K562 (cell line): ENCODE results near the gene SMOC2. TPM values are rescaled to one million over a fixed set of nuclear protein-coding genes. Genes with fewer than 3 reads are reported as not detected.

ENCODE experiments used
- ATAC-seq: fragments of 200-7000 bp; cut with Tn5 transposase; 3 replicates; pipeline ENCODE4 v1.9.1; 2020; ENCODE audit warnings: moderate library complexity
- BruUV-seq: library from RNA; stranded (reverse); fragments of 400-500 nt; replicated peaks from 2 replicates; lab custom pipeline; 2021; lab: Mats Ljungman, UMichigan
- CTCF ChIA-PET: fragments of 300-600 bp; formaldehyde crosslinking; extraction: SDS; loops from one replicate; lab custom pipeline; 2021; ENCODE audit warnings: low intra/inter-chr PET ratio; lab: Yijun Ruan, JAX
- POLR2A ChIA-PET: fragments of 300-600, 350-650 bp; sonication (Branson Sonifier 250); formaldehyde crosslinking; extraction: SDS; loops from one replicate; lab custom pipeline; 2021; ENCODE audit warnings: antibody characterized with exemption, inconsistent platforms; lab: Yijun Ruan, JAX
- DNase-seq, 4 experiments: peaks; one replicate each; pipeline versions ENCODE4 v3.0.0 to v3.0.0-alpha.2; 2011 to 2018; ENCODE audit warnings: low spot score in 3 of 4, mixed read lengths in 3 of 4; ENCODE audit errors: extremely low read depth in 1 of 4
- FAIRE-seq: peaks from 2 replicates; lab custom pipeline; 2011; peaks lifted over from hg19 to GRCh38; lab: Jason Lieb, UNC
- H2AFZ ChIP-seq: 2 replicates; pipeline ENCODE4 v1.6.0; 2011; ENCODE audit warnings: low read depth, low read length, control low read depth, inconsistent platforms
- H3K27ac ChIP-seq: fragments of 200-600 bp; 3 replicates; pipeline ENCODE4 v1.8.0; 2011; ENCODE audit warnings: low read depth, mild to moderate bottlenecking, control low read depth, inconsistent platforms, low read length, moderate library complexity, mixed read lengths; ENCODE audit errors: extremely low read depth
- H3K27me3 ChIP-seq, 2 experiments: fragments of 300-600 bp in 1 of 2; 2 replicates in 1 of 2; 3 replicates in 1 of 2; pipeline versions ENCODE4 v1.6.0 to v1.8.0; 2011; ENCODE audit warnings: inconsistent platforms in 2 of 2, low read length in 2 of 2, mild to moderate bottlenecking in 1 of 2, mixed read lengths in 1 of 2, moderate library complexity in 1 of 2; ENCODE audit not compliant: control insufficient read depth in 2 of 2, insufficient read depth in 2 of 2
- H3K36me3 ChIP-seq: fragments of 300-600 bp; 3 replicates; pipeline ENCODE4 v1.8.0; 2011; ENCODE audit warnings: mild to moderate bottlenecking, low read length, inconsistent platforms; ENCODE audit not compliant: control insufficient read depth, insufficient read depth
- H3K4me1 ChIP-seq, 2 experiments: fragments of 200-600 bp in 1 of 2; replicated peaks in 1 of 2; 2 replicates in 1 of 2; 3 replicates in 1 of 2; pipeline versions ENCODE4 v1.5.1 to v1.8.0; 2011; ENCODE audit warnings: inconsistent platforms in 2 of 2, low read length in 2 of 2, mild to moderate bottlenecking in 1 of 2, mixed read lengths in 1 of 2, moderate library complexity in 1 of 2; ENCODE audit not compliant: control insufficient read depth in 2 of 2, insufficient read depth in 2 of 2
- H3K4me2 ChIP-seq: 2 replicates; pipeline ENCODE4 v1.6.1; 2011; ENCODE audit warnings: low read length, control low read depth, inconsistent platforms, mixed read lengths; ENCODE audit not compliant: insufficient read depth
- H3K4me3 ChIP-seq: fragments of 200-600 bp; sonication (generic), shearing (Covaris generic); 2 replicates; pipeline ENCODE4 v1.5.1; 2016; ENCODE audit warnings: control low read depth, inconsistent platforms
- H3K79me2 ChIP-seq: fragments of 200-600 bp; 3 replicates; pipeline ENCODE4 v1.8.0; 2011; ENCODE audit warnings: low read length, inconsistent platforms; ENCODE audit not compliant: control insufficient read depth, insufficient read depth
- H3K9ac ChIP-seq, 2 experiments: 2 replicates each; pipeline versions ENCODE4 v1.6.0 to v1.6.1; 2011; ENCODE audit warnings: low read depth in 2 of 2, low read length in 2 of 2, control low read depth in 1 of 2, inconsistent platforms in 1 of 2, mild to moderate bottlenecking in 1 of 2, mixed read lengths in 1 of 2; ENCODE audit not compliant: insufficient read depth in 1 of 2
- H3K9me1 ChIP-seq: one replicate; pipeline ENCODE4 v1.6.0; 2011; ENCODE audit warnings: inconsistent platforms, mild to moderate bottlenecking, low read length, moderate library complexity; ENCODE audit not compliant: control insufficient read depth, insufficient read depth
- H3K9me3 ChIP-seq: replicated peaks from 2 replicates; pipeline ENCODE4 v1.5.1; 2011; ENCODE audit warnings: low read depth, low read length, inconsistent platforms; ENCODE audit not compliant: control insufficient read depth, insufficient read depth
- H4K20me1 ChIP-seq: replicated peaks from 2 replicates; pipeline ENCODE4 v1.6.1; 2011; ENCODE audit warnings: low read length, inconsistent platforms, mixed read lengths; ENCODE audit not compliant: control insufficient read depth, insufficient read depth
- ARID4B ChIP-seq: sonication (generic); formaldehyde crosslinking; IDR thresholded peaks from 2 replicates; pipeline ENCODE4 v1.8.0; 2022; ENCODE audit warnings: mild to moderate bottlenecking, missing genetic modification reagents
- CHD7 ChIP-seq: fragments of 200-600 bp; sonication (generic); IDR thresholded peaks from one replicate; pipeline ENCODE4 v1.6.1; 2012; ENCODE audit warnings: mild to moderate bottlenecking, low read depth, low read length, inconsistent platforms
- FOXJ3 ChIP-seq: sonication (generic); formaldehyde crosslinking; IDR thresholded peaks from 2 replicates; pipeline ENCODE4 v1.4.0; 2020; ENCODE audit warnings: mild to moderate bottlenecking, missing genetic modification reagents
- NFXL1 ChIP-seq: fragments of 450-650 bp; formaldehyde crosslinking; IDR thresholded peaks from 2 replicates; pipeline ENCODE4 v1.4.0; 2021; ENCODE audit warnings: mild to moderate bottlenecking
- PURB ChIP-seq: sonication (generic); formaldehyde crosslinking; IDR thresholded peaks from 2 replicates; pipeline ENCODE4 v1.9.0; 2021; ENCODE audit warnings: low read depth, mild to moderate bottlenecking, missing genetic modification reagents
- RHOXF2B ChIP-seq: fragments of 250-450 bp; sonication (Bioruptor Pico); conservative IDR thresholded peaks from 2 replicates; pipeline ENCODE4 v1.5.1; 2021
- ZNF324 ChIP-seq: fragments of 250-450 bp; sonication (Bioruptor Pico); IDR thresholded peaks from 2 replicates; pipeline ENCODE4 v1.4.0; 2020; ENCODE audit warnings: mild to moderate bottlenecking
- WGBS: fragments of 100-300 bp; shearing (Covaris generic); methylation state at CpG from one replicate; pipeline ENCODE4 v1.1.6; 2016; ENCODE audit warnings: low coverage, mixed read lengths; ENCODE audit not compliant: insufficient coverage; ENCODE audit errors: missing lambda C conversion rate; 5-methylcytosine and 5-hydroxymethylcytosine counted together
- in situ Hi-C: fragments of 300-500 bp; cut with MboI; formaldehyde crosslinking; loops from 4 replicates; pipeline ENCODE4 v1.15.0; 2018; ENCODE audit warnings: inconsistent platforms, mixed read lengths
- intact Hi-C: fragments of 100-400 bp; cut with micrococcal nuclease; formaldehyde crosslinking; loops from 2 replicates; pipeline ENCODE4 v1.14.2; 2022
- polyA plus RNA-seq, 8 experiments: library from polyadenylated mRNA; depleted of rRNA in 4 of 8; stranded (reverse) in 5 of 8; unstranded in 3 of 8; fragments of >200 nt; fragmentation: Nextera tagmentation in 2 of 8; fragmentation: Illumina TruSeq in 1 of 8; extraction: Ambion mirVana in 2 of 8; extraction: Trizol in 1 of 8; gene quantifications; 2 replicates each; pipeline versions ENCODE4 v1.2.1 to v1.2.3, GENCODE V29; 2011 to 2014; ENCODE audit warnings: inconsistent platforms in 1 of 8, missing spikeins in 1 of 8
- total RNA-seq, 7 experiments: library from RNA; depleted of rRNA in 6 of 7; stranded (reverse); fragments of >200 nt in 6 of 7; fragmentation: Illumina TruSeq in 2 of 7; extraction: Trizol in 2 of 7; gene quantifications; 2 replicates each; pipeline versions ENCODE4 v1.2.1 to v1.2.3, GENCODE V29; 2011 to 2021; ENCODE audit warnings: low replicate concordance in 1 of 7

Gene SMOC2
- total and polyA plus RNA-seq, 9 of the 15 experiments (the other 6 are each of a cell fraction or from before 2014, with no cell fraction given) = 0.45 to 2.3 (median 1.1) TPM

- no peak overlapping the region for H3K4me2 ChIP-seq
- ATAC-seq = no peak
- H3K4me1 ChIP-seq = no peaks in the 10 kb centered on the region
- no peak overlapping the region for H3K9ac ChIP-seq
- no peak for DNase-seq
- H3K27me3 ChIP-seq = peaks cover 10 to 27% of the 10 kb centered on the region in 2 experiments; a peak in 3 of 5 replicates
- intact Hi-C loops (no loop called here), in situ Hi-C loops (no loop called here)
- H3K9me3 ChIP-seq = no peaks in the 10 kb centered on the region
- ChIA-PET POLR2A (no interaction called here), CTCF (no interaction called here)
- WGBS = 31% methylated on average over 5 of the region's 5 CpGs
- H3K36me3 ChIP-seq = no peaks in the 10 kb centered on the region
- no peak overlapping the region for H3K4me3 ChIP-seq
- no peak for FAIRE-seq
- no TSS peak for BruUV-seq
- no peaks in the 10 kb centered on the region for H3K9me1 ChIP-seq
- no peaks in the 10 kb centered on the region for H3K79me2 ChIP-seq
- no peak overlapping the region for H3K27ac ChIP-seq
- no peak overlapping the region for H2AFZ ChIP-seq
- no peaks in the 10 kb centered on the region for H4K20me1 ChIP-seq
- TF ChIP-seq NFXL1 (CRISPR knock-in tag) (no peak), PURB (CRISPR knock-in tag) (no peak), CHD7 (no peak), RHOXF2B (no peak), ARID4B (no peak), FOXJ3 (CRISPR knock-in tag) (no peak), ZNF324 (CRISPR knock-in tag) (no peak)
Observed at GRCh38 chr6:168546151-168546550, 105.2 kb downstream of the SMOC2 start.
